ENCODE data around the gene FAM78A. TPM values are rescaled to one million over a fixed set of nuclear protein-coding genes. Genes with fewer than 3 reads are reported as not detected.

The FAM78A gene
- total RNA-seq, 1 donor from 2014 or later: 73.4 TPM

- Mint-ChIP-seq H3K4me3 (ENCODE audit: unreplicated experiment) (no peak overlapping the region), H3K36me3 (ENCODE audit: low read depth, unreplicated experiment) (peaks cover 4% of the 10 kb centered on the region), H3K9me3 (ENCODE audit: unreplicated experiment) (no peaks in the 10 kb centered on the region), H3K27ac (ENCODE audit: unreplicated experiment) (peak overlapping the region; percentile 48), H3K27me3 (ENCODE audit: unreplicated experiment) (peaks cover 8% of the 10 kb centered on the region), H3K4me1 (ENCODE audit: unreplicated experiment) (peaks cover 26% of the 10 kb centered on the region)
- TF ChIP-seq CTCF (IDR thresholded peaks at IDR 0.05; ENCODE audit: unreplicated experiment): no peak
- no peak for DNase-seq (ENCODE audit: low spot score)
These were observed 34.7 kb upstream of the FAM78A start for GRCh38 chr9:131310833-131311554.

GRCh38 chr9:131309530-131310276 lies 33.4 kb upstream of the FAM78A start:
- no peak overlapping the region for H3K4me3 Mint-ChIP-seq (ENCODE audit: unreplicated experiment)
- no peak for TF ChIP-seq CTCF (IDR thresholded peaks at IDR 0.05; ENCODE audit: unreplicated experiment)

GRCh38 chr9:131308906-131309529 lies 32.7 kb upstream of the FAM78A start:
- peaks cover 3% of the 10 kb centered on the region for H3K27me3 Mint-ChIP-seq (ENCODE audit: unreplicated experiment)
- no peak overlapping the region for H3K27ac Mint-ChIP-seq (ENCODE audit: unreplicated experiment)
- TF ChIP-seq CTCF (IDR thresholded peaks at IDR 0.05; ENCODE audit: unreplicated experiment): no peak

More at GRCh38 chr9:131309530-131310276, 33.4 kb upstream of the FAM78A start:
- H3K36me3 Mint-ChIP-seq (ENCODE audit: low read depth, unreplicated experiment): peaks cover 4% of the 10 kb centered on the region
- no peaks in the 10 kb centered on the region for H3K9me3 Mint-ChIP-seq (ENCODE audit: unreplicated experiment)
- H3K27ac Mint-ChIP-seq (ENCODE audit: unreplicated experiment): no peak overlapping the region
- no peak for DNase-seq (ENCODE audit: low spot score)
- peaks cover 26% of the 10 kb centered on the region for H3K4me1 Mint-ChIP-seq (ENCODE audit: unreplicated experiment)
- H3K27me3 Mint-ChIP-seq (ENCODE audit: unreplicated experiment): peaks cover 5% of the 10 kb centered on the region

GRCh38 chr9:131308452-131308851 lies 32.1 kb upstream of the FAM78A start:
- no peak for TF ChIP-seq CTCF (IDR thresholded peaks at IDR 0.05; ENCODE audit: unreplicated experiment)
- no peaks in the 10 kb centered on the region for H3K9me3 Mint-ChIP-seq (ENCODE audit: unreplicated experiment)
- H3K36me3 Mint-ChIP-seq (ENCODE audit: low read depth, unreplicated experiment): peaks cover 4% of the 10 kb centered on the region
- peak overlapping the region; percentile 77 for H3K27ac Mint-ChIP-seq (ENCODE audit: unreplicated experiment)
- peaks cover 3% of the 10 kb centered on the region for H3K27me3 Mint-ChIP-seq (ENCODE audit: unreplicated experiment)
- DNase-seq (ENCODE audit: low spot score): no peak
- H3K4me1 Mint-ChIP-seq (ENCODE audit: unreplicated experiment): peaks cover 26% of the 10 kb centered on the region
- H3K4me3 Mint-ChIP-seq (ENCODE audit: unreplicated experiment): no peak overlapping the region

More at GRCh38 chr9:131308906-131309529, 32.7 kb upstream of the FAM78A start:
- Mint-ChIP-seq H3K4me3 (ENCODE audit: unreplicated experiment) (no peak overlapping the region), H3K4me1 (ENCODE audit: unreplicated experiment) (peaks cover 26% of the 10 kb centered on the region), H3K9me3 (ENCODE audit: unreplicated experiment) (no peaks in the 10 kb centered on the region), H3K36me3 (ENCODE audit: low read depth, unreplicated experiment) (peaks cover 4% of the 10 kb centered on the region)
- no peak for DNase-seq (ENCODE audit: low spot score)

Measured in endothelial cell (in vitro differentiated cells).